Heart right ventricle (tissue), 16 donors: ENCODE data around the gene ENO3. TPM values are rescaled to one million over a fixed set of nuclear protein-coding genes. Genes with fewer than 3 reads are reported as not detected.

ENCODE experiments used
- ATAC-seq, 8 donors: fragments of 200-7000 bp; cut with Tn5 transposase; one replicate each; pipeline ENCODE4 v1.9.1; 2020; ENCODE audit warnings: mild to moderate bottlenecking in 8 of 8, moderate library complexity in 8 of 8, moderate number of reproducible peaks in 1 of 8
- DNase-seq, 2 donors: peaks; one replicate each; pipeline ENCODE4 v3.0.0-alpha.2; 2020
- H3K27ac ChIP-seq, 10 donors: fragments of 200-600 bp; sonication (generic) in 2 of 10; one replicate each; pipeline versions ENCODE4 v1.5.0 to v1.8.0; 2020 to 2022; ENCODE audit warnings: mild to moderate bottlenecking in 3 of 10
- H3K27me3 ChIP-seq, 7 donors: fragments of 200-600 bp; one replicate each; pipeline ENCODE4 v1.8.0; 2021 to 2022; ENCODE audit warnings: mild to moderate bottlenecking in 2 of 7
- H3K36me3 ChIP-seq, 9 donors: fragments of 200-600 bp; sonication (generic) in 1 of 9; one replicate each; pipeline versions ENCODE4 v1.5.0 to v1.8.0; 2020 to 2022; ENCODE audit warnings: mild to moderate bottlenecking in 2 of 9
- H3K4me1 ChIP-seq, 9 donors: fragments of 200-600 bp; sonication (generic) in 1 of 9; one replicate each; pipeline versions ENCODE4 v1.5.0 to v1.8.0; 2020 to 2022; ENCODE audit warnings: mild to moderate bottlenecking in 4 of 9
- H3K4me3 ChIP-seq, 10 donors: fragments of 200-600 bp; sonication (generic) in 2 of 10; one replicate each; pipeline versions ENCODE4 v1.5.0 to v1.8.0; 2020 to 2022; ENCODE audit warnings: mild to moderate bottlenecking in 7 of 10, moderate library complexity in 2 of 10
- H3K9me3 ChIP-seq, 11 donors: fragments of 200-600 bp in 10 of 11; sonication (generic) in 2 of 11; one replicate each; pipeline versions ENCODE4 v1.5.0 to v1.8.0; 2013 to 2022; ENCODE audit warnings: mild to moderate bottlenecking in 2 of 11, control low read depth in 1 of 11, moderate library complexity in 1 of 11
- WGBS, 2 donors: extraction: QIAGEN DNeasy Blood & Tissue Kit; methylation state at CpG; one replicate each; pipeline ENCODE4 v1.1.7; 2013; ENCODE audit warnings: inconsistent platforms in 1 of 2; 5-methylcytosine and 5-hydroxymethylcytosine counted together
- intact Hi-C, 10 donors: fragments of 100-400 bp; cut with DNase I; formaldehyde crosslinking; loops; one replicate each; pipeline versions ENCODE4 v1.11.1 to v1.14.2; 2022
- polyA plus RNA-seq, 2 donors: library from polyadenylated mRNA; stranded (reverse); fragments of 200-250 nt; gene quantifications; one replicate each; pipeline ENCODE4 v1.2.3, GENCODE V29; 2013
- total RNA-seq, 10 donors: library from RNA; stranded (reverse); fragmentation: NEBNext Ultra II Directional in 3 of 10; extraction: Animal tissue kit (Norgen Biotek cat#: 25700) in 3 of 10; gene quantifications; one replicate each; pipeline versions ENCODE4 v1.2.1 to v1.2.4, GENCODE V29; 2021 to 2023
- TF ChIP-seq, protein P1 (sequence below), 9 donors: fragments of 200-600 bp; sonication (generic) in 2 of 9; IDR thresholded peaks; one replicate each; pipeline versions ENCODE4 v1.5.0 to v1.8.0; 2021 to 2022; ENCODE audit warnings: antibody characterized with exemption in 9 of 9, mild to moderate bottlenecking in 5 of 9, moderate library complexity in 1 of 9
- donor health status: Arrhythmogenic right ventricular cardiomyopathy.
- donor health status: ischemic (EF 13 %, LVEDD 7.1; RV severe dilation, severe dysfunction).
- donor health status: healthy with polysubstance abuse.
- donor health status: DM: no; HTN: yes; CAD: no.
- donor health status: DM: no; HTN: no; CAD: no.
- donor health status: ischemic (EF 25% LVEDD 6.9; RV normal size, moderate dysfunction).
- donor health status: ischemic (EF 25% LVEDD 5.7; RV mildly dilated, moderate dysfunction).
- donor health status: healthy.
- donor health status: DM: yes; HTN: yes; CAD: no.
- donor health status: Ischemic cardiomyopathy.
- donor health status: ischemic (EF 35%, LVEDD 5.7; RV mildly dilated, moderate dysfunction).
- donor health status: nonischemic (EF 11% LVEDD 7.7; RV severe dilation, severe dysfunction).
- donor health status: DM: yes; HTN: yes; CAD: no.
- donor health status: PGD.
- donor health status: ischemic (EF 29% LVEDD 5.4; RV normal size, mild dysfunction).
- donor health status: nonischemic (EF 23%, LVEDD 6.1; RV moderate dilation, normal function).

Gene ENO3
- total and polyA plus RNA-seq, 12 donors, result 143 to 1,668 (median 746) TPM

DNA sequence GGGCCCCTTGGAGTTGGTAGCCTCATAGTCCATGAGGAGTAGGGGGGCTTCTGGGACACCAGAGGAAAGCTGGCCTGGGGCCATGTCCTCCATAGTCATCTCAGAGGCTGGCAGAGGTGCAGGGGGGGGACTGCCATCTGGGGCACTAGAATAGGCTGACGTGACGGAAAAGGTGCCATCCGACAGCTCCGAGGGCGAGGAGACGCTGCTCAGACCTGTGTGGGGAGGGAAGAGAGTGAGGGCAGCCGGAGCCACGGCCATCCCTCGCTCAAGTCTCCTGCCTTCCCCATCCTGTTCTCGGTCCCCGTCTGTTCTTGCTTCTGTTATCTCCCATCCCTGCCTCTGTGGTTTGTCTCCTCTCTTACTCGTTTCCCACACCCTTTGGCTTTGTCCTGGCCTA, 21.4 kb downstream of the ENO3 start:
- no peak overlapping the region for H3K4me3 ChIP-seq
- H3K27ac ChIP-seq, result peak overlapping the region in 9 of 10 donors; percentile 61 to 80 (median 70)
- peaks cover 0 to 89% (median 30%) of the 10 kb centered on the region in 9 donors for H3K36me3 ChIP-seq
- ATAC-seq, result no peak
- H3K27me3 ChIP-seq, result no peaks in the 10 kb centered on the region
- H3K9me3 ChIP-seq, result no peaks in the 10 kb centered on the region
- no peak for DNase-seq
- TF ChIP-seq, protein P1, sequence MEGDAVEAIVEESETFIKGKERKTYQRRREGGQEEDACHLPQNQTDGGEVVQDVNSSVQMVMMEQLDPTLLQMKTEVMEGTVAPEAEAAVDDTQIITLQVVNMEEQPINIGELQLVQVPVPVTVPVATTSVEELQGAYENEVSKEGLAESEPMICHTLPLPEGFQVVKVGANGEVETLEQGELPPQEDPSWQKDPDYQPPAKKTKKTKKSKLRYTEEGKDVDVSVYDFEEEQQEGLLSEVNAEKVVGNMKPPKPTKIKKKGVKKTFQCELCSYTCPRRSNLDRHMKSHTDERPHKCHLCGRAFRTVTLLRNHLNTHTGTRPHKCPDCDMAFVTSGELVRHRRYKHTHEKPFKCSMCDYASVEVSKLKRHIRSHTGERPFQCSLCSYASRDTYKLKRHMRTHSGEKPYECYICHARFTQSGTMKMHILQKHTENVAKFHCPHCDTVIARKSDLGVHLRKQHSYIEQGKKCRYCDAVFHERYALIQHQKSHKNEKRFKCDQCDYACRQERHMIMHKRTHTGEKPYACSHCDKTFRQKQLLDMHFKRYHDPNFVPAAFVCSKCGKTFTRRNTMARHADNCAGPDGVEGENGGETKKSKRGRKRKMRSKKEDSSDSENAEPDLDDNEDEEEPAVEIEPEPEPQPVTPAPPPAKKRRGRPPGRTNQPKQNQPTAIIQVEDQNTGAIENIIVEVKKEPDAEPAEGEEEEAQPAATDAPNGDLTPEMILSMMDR (IDR thresholded peaks at IDR 0.05), result no peak
- 83% methylated on average over 12 of the region's 12 CpGs for WGBS, 2 donors
- intact Hi-C loops, result no loop called here
- peaks cover 22 to 60% (median 49%) of the 10 kb centered on the region in 9 donors for H3K4me1 ChIP-seq

GRCh38 chr17:4972752-4973151, 21.8 kb downstream of the ENO3 start:
- peaks cover 0 to 93% (median 33%) of the 10 kb centered on the region in 9 donors for H3K36me3 ChIP-seq
- no peaks in the 10 kb centered on the region for H3K9me3 ChIP-seq
- peaks cover 22 to 60% (median 49%) of the 10 kb centered on the region in 9 donors for H3K4me1 ChIP-seq
- H3K4me3 ChIP-seq, result no peak overlapping the region
- peak overlapping the region in 9 of 10 donors; percentile 61 to 80 (median 70) for H3K27ac ChIP-seq
- DNase-seq (no peak), ATAC-seq (no peak)
- H3K27me3 ChIP-seq, result no peaks in the 10 kb centered on the region
- intact Hi-C loops, result no loop called here
- WGBS, 2 donors, result 70 to 74% methylated on average over 12 of the region's 12 CpGs
- TF ChIP-seq, protein P1 (IDR thresholded peaks at IDR 0.05), result no peak

- TF ChIP-seq, protein P1 (IDR thresholded peaks at IDR 0.05), result no peak
- intact Hi-C loops, result no loop called here
- Histone ChIP-seq H3K4me1 (peaks cover 16 to 53% (median 45%) of the 10 kb centered on the region in 9 donors), H3K27me3 (no peaks in the 10 kb centered on the region), H3K36me3 (peaks cover 0 to 100% (median 38%) of the 10 kb centered on the region in 9 donors), H3K27ac (peak overlapping the region in 9 of 10 donors; percentile 61 to 80 (median 70)), H3K4me3 (no peak overlapping the region), H3K9me3 (no peaks in the 10 kb centered on the region)
- DNase-seq (no peak), ATAC-seq (peak in 3 of 8 donors; percentile 8 to 19 (median 12))
- WGBS, 2 donors, result 86 to 93% methylated on average over 10 of the region's 10 CpGs
Measured at GRCh38 chr17:4973256-4974114, 22.6 kb downstream of the ENO3 start.

- intact Hi-C loops, result no loop called here
- peak overlapping the region in 1 of 10 donors; percentile 1 for H3K4me3 ChIP-seq
- TF ChIP-seq, protein P1 (IDR thresholded peaks at IDR 0.05), result no peak
- H3K27me3 ChIP-seq, result no peaks in the 10 kb centered on the region
- peak; percentile 31 to 74 for DNase-seq
- 58 to 69% methylated on average over 9 of the region's 9 CpGs for WGBS, 2 donors
- H3K4me1 ChIP-seq, result peaks cover 11 to 48% (median 38%) of the 10 kb centered on the region in 9 donors
- peak; percentile 35 to 90 (median 82) for ATAC-seq
- H3K27ac ChIP-seq, result peak overlapping the region; percentile 36 to 80 (median 70)
- peaks cover 0 to 100% (median 45%) of the 10 kb centered on the region in 9 donors for H3K36me3 ChIP-seq
- no peaks in the 10 kb centered on the region for H3K9me3 ChIP-seq
Measured at GRCh38 chr17:4974115-4974670, 23.3 kb downstream of the ENO3 start.
